ENCODE measurements around the gene MTMR2. TPM values are rescaled to one million over a fixed set of nuclear protein-coding genes. Genes with fewer than 3 reads are reported as not detected.

Gene MTMR2
- total RNA-seq, 1 donor from 2014 or later: 68.0 TPM

- FAIRE-seq: peak; percentile 63
- H3K36me3 Mint-ChIP-seq (ENCODE audit: low read depth, unreplicated experiment): peaks cover 4% of the 10 kb centered on the region
- Histone ChIP-seq H3K27ac (ENCODE audit: low read depth, low read length) (peak overlapping the region; percentile 65), H4K20me1 (ENCODE audit: insufficient read depth, low read length) (no peaks in the 10 kb centered on the region), H3K4me1 (ENCODE audit: insufficient read depth, low read length) (peaks cover 13% of the 10 kb centered on the region), H3K9ac (ENCODE audit: low read length) (peak overlapping the region; percentile 28), H3K9me3 (ENCODE audit: insufficient read depth, low read depth, low read length) (no peaks in the 10 kb centered on the region), H3K36me3 (ENCODE audit: insufficient read depth, low read length) (peaks cover 35% of the 10 kb centered on the region), H3K4me2 (ENCODE audit: low read length) (peak overlapping the region; percentile 21), H3K4me3 (ENCODE audit: insufficient read depth, low read depth, low read length) (no peak overlapping the region), H2AFZ (ENCODE audit: low read depth, low read length) (no peak overlapping the region), H3K27me3 (ENCODE audit: insufficient read depth, low read length) (no peaks in the 10 kb centered on the region), H3K79me2 (ENCODE audit: insufficient read depth, low read length) (no peaks in the 10 kb centered on the region)
- no peak overlapping the region for H3K27ac Mint-ChIP-seq (ENCODE audit: unreplicated experiment)
- H3K27me3 Mint-ChIP-seq (ENCODE audit: low read depth, unreplicated experiment): no peaks in the 10 kb centered on the region
- no peak overlapping the region for H3K4me3 Mint-ChIP-seq (ENCODE audit: unreplicated experiment)
- TF ChIP-seq EZH2 (IDR thresholded peaks at IDR 0.05; ENCODE audit: insufficient read depth, low read length) (no peak), CTCF (IDR thresholded peaks at IDR 0.05; ENCODE audit: insufficient read depth, low read depth, low read length) (peak; percentile 70)
- no peaks in the 10 kb centered on the region for H3K9me3 Mint-ChIP-seq (ENCODE audit: unreplicated experiment)
- H3K4me1 Mint-ChIP-seq (ENCODE audit: low read depth, unreplicated experiment): no peaks in the 10 kb centered on the region
- peak; percentile 80 for DNase-seq (ENCODE audit: low read depth)
These were observed 74.7 kb downstream of the MTMR2 start for GRCh38 chr11:95849087-95849825.

GRCh38 chr11:95845167-95845566 is 78.7 kb downstream of the MTMR2 start:
- Histone ChIP-seq H3K36me3 (ENCODE audit: insufficient read depth, low read length) (peaks cover 41% of the 10 kb centered on the region), H3K27me3 (ENCODE audit: insufficient read depth, low read length) (no peaks in the 10 kb centered on the region), H3K4me2 (ENCODE audit: low read length) (no peak overlapping the region), H3K4me1 (ENCODE audit: insufficient read depth, low read length) (peaks cover 13% of the 10 kb centered on the region), H3K79me2 (ENCODE audit: insufficient read depth, low read length) (no peaks in the 10 kb centered on the region), H2AFZ (ENCODE audit: low read depth, low read length) (no peak overlapping the region), H3K9ac (ENCODE audit: low read length) (no peak overlapping the region), H4K20me1 (ENCODE audit: insufficient read depth, low read length) (no peaks in the 10 kb centered on the region), H3K9me3 (ENCODE audit: insufficient read depth, low read depth, low read length) (no peaks in the 10 kb centered on the region), H3K4me3 (ENCODE audit: insufficient read depth, low read depth, low read length) (no peak overlapping the region), H3K27ac (ENCODE audit: low read depth, low read length) (no peak overlapping the region)
- H3K4me1 Mint-ChIP-seq (ENCODE audit: low read depth, unreplicated experiment): peaks cover 6% of the 10 kb centered on the region
- peaks cover 2% of the 10 kb centered on the region for H3K36me3 Mint-ChIP-seq (ENCODE audit: low read depth, unreplicated experiment)
- DNase-seq (ENCODE audit: low read depth) (no peak), FAIRE-seq (no peak)
- no peak overlapping the region for H3K27ac Mint-ChIP-seq (ENCODE audit: unreplicated experiment)
- TF ChIP-seq CTCF (IDR thresholded peaks at IDR 0.05; ENCODE audit: insufficient read depth, low read depth, low read length): no peak
- TF ChIP-seq EZH2 (IDR thresholded peaks at IDR 0.05; ENCODE audit: insufficient read depth, low read length): no peak
- H3K9me3 Mint-ChIP-seq (ENCODE audit: unreplicated experiment): no peaks in the 10 kb centered on the region
- H3K4me3 Mint-ChIP-seq (ENCODE audit: unreplicated experiment): no peak overlapping the region
- H3K27me3 Mint-ChIP-seq (ENCODE audit: low read depth, unreplicated experiment): no peaks in the 10 kb centered on the region
